CD14-positive monocyte (primary cell): ENCODE results near the gene LIX1. TPM values are rescaled to one million over a fixed set of nuclear protein-coding genes. Genes with fewer than 3 reads are reported as not detected.

Experiments
- DNase-seq, 3 donors: peaks; one replicate each; pipeline ENCODE4 v3.0.0-alpha.2; 2011 to 2022
- H2AFZ ChIP-seq: 2 replicates; pipeline ENCODE4 v1.6.0; 2012; ENCODE audit warnings: mild to moderate bottlenecking, low read depth, low read length, inconsistent platforms; ENCODE audit not compliant: insufficient read depth, poor library complexity, severe bottlenecking
- H3K27ac ChIP-seq, 2 donors: 1 replicate in 1 of 2; 2 replicates in 1 of 2; pipeline ENCODE4 v1.5.1; 2012 to 2013; ENCODE audit warnings: low read length in 2 of 2, control low read depth in 1 of 2, inconsistent platforms in 1 of 2, low read depth in 1 of 2, mild to moderate bottlenecking in 1 of 2
- H3K27me3 ChIP-seq, 2 donors: one replicate each; pipeline versions ENCODE4 v1.6.0 to v1.6.1; 2011 to 2013; ENCODE audit warnings: low read length in 2 of 2; ENCODE audit not compliant: control insufficient read depth in 2 of 2, insufficient read depth in 2 of 2
- H3K36me3 ChIP-seq, 2 donors: replicated peaks in 1 of 2; 1 replicate in 1 of 2; 2 replicates in 1 of 2; pipeline versions ENCODE4 v1.5.1 to v1.6.1; 2012 to 2013; ENCODE audit warnings: low read length in 2 of 2, control low read depth in 1 of 2, inconsistent platforms in 1 of 2, mild to moderate bottlenecking in 1 of 2; ENCODE audit not compliant: insufficient read depth in 2 of 2, control insufficient read depth in 1 of 2
- H3K4me1 ChIP-seq, 2 donors: 1 replicate in 1 of 2; 2 replicates in 1 of 2; pipeline versions ENCODE4 v1.5.1 to v1.6.1; 2012 to 2013; ENCODE audit warnings: low read length in 2 of 2, control low read depth in 1 of 2, inconsistent platforms in 1 of 2, mild to moderate bottlenecking in 1 of 2, moderate library complexity in 1 of 2; ENCODE audit not compliant: insufficient read depth in 2 of 2, control insufficient read depth in 1 of 2
- H3K4me2 ChIP-seq: replicated peaks from 2 replicates; pipeline ENCODE3; 2012; ENCODE audit warnings: low read length, moderate library complexity, mild to moderate bottlenecking; ENCODE audit not compliant: poor library complexity, severe bottlenecking; ENCODE audit errors: extremely low read depth
- H3K4me3 ChIP-seq, 3 experiments: fragments of 200-600 bp in 1 of 3; sonication (generic) in 1 of 3; replicated peaks in 1 of 3; 1 replicate in 2 of 3; 2 replicates in 1 of 3; pipeline ENCODE4 v1.5.1; 2011 to 2013; ENCODE audit warnings: low read length in 3 of 3, mild to moderate bottlenecking in 3 of 3, control low read depth in 2 of 3, low read depth in 2 of 3, inconsistent platforms in 1 of 3, moderate library complexity in 1 of 3
- H3K79me2 ChIP-seq: 2 replicates; pipeline ENCODE4 v1.6.0; 2012; ENCODE audit warnings: mild to moderate bottlenecking, control low read depth, inconsistent platforms, low read length, moderate library complexity; ENCODE audit not compliant: insufficient read depth
- H3K9ac ChIP-seq: 2 replicates; pipeline ENCODE4 v1.6.0; 2017; ENCODE audit warnings: low read length, mild to moderate bottlenecking; ENCODE audit not compliant: insufficient read depth, poor library complexity, severe bottlenecking
- H3K9me3 ChIP-seq, 2 donors: replicated peaks in 1 of 2; 1 replicate in 1 of 2; 2 replicates in 1 of 2; pipeline versions ENCODE4 v1.5.1 to v1.6.1; 2012 to 2013; ENCODE audit warnings: low read length in 2 of 2, control low read depth in 1 of 2; ENCODE audit not compliant: control insufficient read depth in 1 of 2, insufficient read depth in 1 of 2
- H4K20me1 ChIP-seq: 2 replicates; pipeline ENCODE4 v1.6.0; 2012; ENCODE audit warnings: mild to moderate bottlenecking, low read length, control low read depth, moderate library complexity; ENCODE audit not compliant: insufficient read depth
- H3K27ac Mint-ChIP-seq, 7 donors: one replicate each; pipeline ENCODE4 v1.8.0; 2020; ENCODE audit warnings: mild to moderate bottlenecking in 7 of 7, mixed read lengths in 7 of 7, moderate library complexity in 6 of 7, inconsistent platforms in 2 of 7
- H3K27me3 Mint-ChIP-seq, 3 donors: one replicate each; pipeline ENCODE4 v1.8.0; 2021 to 2022; ENCODE audit warnings: low read depth in 3 of 3, mild to moderate bottlenecking in 3 of 3, mixed read lengths in 3 of 3, moderate library complexity in 3 of 3, inconsistent platforms in 1 of 3
- H3K36me3 Mint-ChIP-seq, 2 donors: one replicate each; pipeline ENCODE4 v1.8.0; 2020; ENCODE audit warnings: mixed read lengths in 2 of 2, inconsistent platforms in 1 of 2, mild to moderate bottlenecking in 1 of 2
- H3K4me1 Mint-ChIP-seq: one replicate; pipeline ENCODE4 v1.8.0; 2020; ENCODE audit warnings: mild to moderate bottlenecking, mixed read lengths
- H3K4me3 Mint-ChIP-seq, 2 donors: one replicate each; pipeline ENCODE4 v1.8.0; 2020; ENCODE audit warnings: mild to moderate bottlenecking in 2 of 2, mixed read lengths in 2 of 2, moderate library complexity in 1 of 2
- H3K9me3 Mint-ChIP-seq, 7 donors: one replicate each; pipeline ENCODE4 v1.8.0; 2020 to 2022; ENCODE audit warnings: mixed read lengths in 7 of 7, mild to moderate bottlenecking in 6 of 7, moderate library complexity in 6 of 7, inconsistent platforms in 2 of 7
- CTCF ChIP-seq: fragments of 200-600 bp; IDR thresholded peaks from one replicate; pipeline ENCODE4 v1.8.0; 2022; ENCODE audit warnings: antibody characterized with exemption, mild to moderate bottlenecking
- WGBS: methylation state at CpG from one replicate; pipeline ENCODE4 v1.1.5; 2013; ENCODE audit warnings: missing lambda C conversion rate; ENCODE audit not compliant: insufficient coverage; 5-methylcytosine and 5-hydroxymethylcytosine counted together
- intact Hi-C, 2 donors: fragments of 100-400 bp; cut with micrococcal nuclease; formaldehyde crosslinking; loops; one replicate each; pipeline versions ENCODE4 v1.15.0 to v1.15.1; 2023
- polyA plus RNA-seq, 3 donors: library from polyadenylated mRNA; depleted of rRNA in 1 of 3; unstranded in 2 of 3; stranded (reverse) in 1 of 3; fragments of 300-500 nt in 2 of 3; fragments of >200 nt in 1 of 3; fragmentation: Illumina TruSeq in 2 of 3; gene quantifications; 1 replicate in 2 of 3; 2 replicates in 1 of 3; pipeline ENCODE4 v1.2.3, GENCODE V29; 2012 to 2021

LIX1 gene
- polyA plus RNA-seq, 3 donors = not detected

DNA sequence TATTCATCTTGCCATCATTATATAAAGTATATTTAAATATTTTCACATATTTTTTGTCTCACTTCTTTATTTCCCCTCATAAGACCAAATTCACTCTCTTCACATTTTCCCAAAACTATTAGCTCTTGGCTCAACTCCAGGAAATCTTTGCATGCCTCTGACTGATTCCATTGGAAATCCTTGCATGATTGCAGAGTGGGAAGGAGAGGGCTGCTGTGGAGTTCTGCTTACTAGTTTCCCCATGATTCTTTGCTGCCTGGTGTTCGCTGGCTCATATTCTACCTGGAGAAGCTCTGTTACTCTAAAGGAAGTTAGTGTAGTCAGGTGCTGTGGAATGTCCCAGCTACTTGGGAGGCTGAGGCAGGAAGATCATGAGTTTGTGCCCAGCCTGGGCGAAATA lies 41.9 kb downstream of the LIX1 start:
- no peak overlapping the region for H3K4me2 ChIP-seq
- no peak overlapping the region for H2AFZ ChIP-seq
- no peak overlapping the region for H3K27ac Mint-ChIP-seq
- H3K79me2 ChIP-seq = no peaks in the 10 kb centered on the region
- no peak for TF ChIP-seq CTCF
- peaks cover 30 to 32% of the 10 kb centered on the region in 2 donors for H3K4me1 ChIP-seq
- no peak overlapping the region for H3K4me3 Mint-ChIP-seq
- peaks cover 0 to 2% (median 0%) of the 10 kb centered on the region in 3 donors for H3K27me3 Mint-ChIP-seq
- no peaks in the 10 kb centered on the region for H3K27me3 ChIP-seq
- DNase-seq = no peak
- no peaks in the 10 kb centered on the region for H4K20me1 ChIP-seq
- intact Hi-C loops = no loop called here
- peaks cover 0 to 4% (median 0%) of the 10 kb centered on the region in 7 donors for H3K9me3 Mint-ChIP-seq
- H3K9me3 ChIP-seq = no peaks in the 10 kb centered on the region
- H3K27ac ChIP-seq = no peak overlapping the region
- H3K36me3 Mint-ChIP-seq = no peaks in the 10 kb centered on the region
- H3K4me3 ChIP-seq = no peak overlapping the region
- WGBS = 100% methylated on average over 1 of the region's 2 CpGs
- no peaks in the 10 kb centered on the region for H3K36me3 ChIP-seq
- peaks cover 35% of the 10 kb centered on the region for H3K4me1 Mint-ChIP-seq
- no peak overlapping the region for H3K9ac ChIP-seq

DNA sequence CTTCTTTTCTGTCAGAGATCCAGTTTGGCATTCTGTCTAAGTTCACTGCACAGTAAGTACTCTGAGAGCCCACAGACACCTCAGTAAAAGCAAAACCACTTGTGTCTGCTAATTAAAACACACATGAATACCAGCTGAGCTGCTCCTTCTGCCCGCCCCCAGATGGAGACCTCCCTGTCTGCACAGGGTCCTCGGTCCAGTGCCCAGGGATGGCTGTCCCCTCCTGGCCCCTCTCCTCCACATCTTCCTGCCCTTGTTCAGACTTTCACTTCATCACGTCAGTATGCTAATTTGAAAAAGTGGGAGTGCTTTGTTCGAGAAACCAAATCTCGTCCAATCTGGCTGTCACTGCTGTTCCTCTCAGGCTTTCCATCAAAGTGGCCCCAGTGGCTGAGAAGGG lies 43.5 kb downstream of the LIX1 start:
- Mint-ChIP-seq H3K9me3 (peaks cover 0 to 4% (median 0%) of the 10 kb centered on the region in 7 donors), H3K27ac (peak overlapping the region in 1 of 7 donors; percentile 3), H3K4me3 (peak overlapping the region in 1 of 2 donors; percentile 10), H3K4me1 (peaks cover 43% of the 10 kb centered on the region), H3K36me3 (no peaks in the 10 kb centered on the region), H3K27me3 (peaks cover 0 to 2% (median 0%) of the 10 kb centered on the region in 3 donors)
- H3K27me3 ChIP-seq = no peaks in the 10 kb centered on the region
- peak overlapping the region in 1 of 2 donors; percentile 31 for H3K27ac ChIP-seq
- H4K20me1 ChIP-seq = no peaks in the 10 kb centered on the region
- H2AFZ ChIP-seq = peak overlapping the region; percentile 57
- no peak overlapping the region for H3K4me2 ChIP-seq
- 100% methylated on average over 2 of the region's 5 CpGs for WGBS
- H3K9ac ChIP-seq = no peak overlapping the region
- peaks cover 34 to 43% of the 10 kb centered on the region in 2 donors for H3K4me1 ChIP-seq
- no peak for TF ChIP-seq CTCF
- no peak for DNase-seq
- H3K9me3 ChIP-seq = no peaks in the 10 kb centered on the region
- H3K79me2 ChIP-seq = no peaks in the 10 kb centered on the region
- no peak overlapping the region for H3K4me3 ChIP-seq
- intact Hi-C loops = no loop called here
- no peaks in the 10 kb centered on the region for H3K36me3 ChIP-seq
